ENCODE data around the gene CALML5.

Gene CALML5

DNA sequence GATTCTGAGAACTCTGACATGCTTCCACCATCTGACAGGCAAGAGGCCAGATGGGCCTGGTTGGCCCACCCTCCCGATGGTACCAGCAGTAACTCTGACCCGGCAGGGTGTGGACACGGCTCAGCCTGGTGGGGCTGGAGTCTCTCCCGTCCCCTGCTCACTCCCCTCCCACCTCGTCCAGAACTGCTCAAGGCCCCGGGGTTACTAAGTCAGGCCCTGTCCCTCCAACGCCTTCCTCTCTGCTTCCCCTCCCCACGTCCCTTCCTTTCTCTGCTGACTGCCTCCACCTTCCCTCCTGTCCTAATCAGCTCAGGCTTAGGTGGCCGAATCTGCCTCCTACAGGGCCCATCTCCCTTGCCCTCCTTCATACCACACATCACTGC, 12.5 kb downstream of the CALML5 start:
- Histone ChIP-seq H2AFZ (ENCODE audit: low read depth, low read length) (no peak overlapping the region), H3K36me3 (ENCODE audit: insufficient read depth, low read length) (no peaks in the 10 kb centered on the region), H3K4me1 (ENCODE audit: insufficient read depth, low read length) (no peaks in the 10 kb centered on the region), H3K27ac (ENCODE audit: low read length) (no peak overlapping the region), H3K4me2 (ENCODE audit: insufficient read depth, low read length) (no peak overlapping the region), H4K20me1 (ENCODE audit: insufficient read depth, low read length) (no peaks in the 10 kb centered on the region), H3K9ac (ENCODE audit: low read depth, low read length) (no peak overlapping the region), H3K79me2 (ENCODE audit: insufficient read depth, low read length) (no peaks in the 10 kb centered on the region), H3K27me3 (ENCODE audit: insufficient read depth, low read length, poor library complexity) (peaks cover 2% of the 10 kb centered on the region), H3K9me3 (ENCODE audit: insufficient read depth, low read length, severe bottlenecking) (no peaks in the 10 kb centered on the region), H3K4me3 (ENCODE audit: low read depth in 1 of 2, low read length in 2 of 2) (no peak overlapping the region)
- ATAC-seq (ENCODE audit: insufficient read depth, low read depth), result no peak
- DNase-seq, result no peak
- TF ChIP-seq, protein P1, sequence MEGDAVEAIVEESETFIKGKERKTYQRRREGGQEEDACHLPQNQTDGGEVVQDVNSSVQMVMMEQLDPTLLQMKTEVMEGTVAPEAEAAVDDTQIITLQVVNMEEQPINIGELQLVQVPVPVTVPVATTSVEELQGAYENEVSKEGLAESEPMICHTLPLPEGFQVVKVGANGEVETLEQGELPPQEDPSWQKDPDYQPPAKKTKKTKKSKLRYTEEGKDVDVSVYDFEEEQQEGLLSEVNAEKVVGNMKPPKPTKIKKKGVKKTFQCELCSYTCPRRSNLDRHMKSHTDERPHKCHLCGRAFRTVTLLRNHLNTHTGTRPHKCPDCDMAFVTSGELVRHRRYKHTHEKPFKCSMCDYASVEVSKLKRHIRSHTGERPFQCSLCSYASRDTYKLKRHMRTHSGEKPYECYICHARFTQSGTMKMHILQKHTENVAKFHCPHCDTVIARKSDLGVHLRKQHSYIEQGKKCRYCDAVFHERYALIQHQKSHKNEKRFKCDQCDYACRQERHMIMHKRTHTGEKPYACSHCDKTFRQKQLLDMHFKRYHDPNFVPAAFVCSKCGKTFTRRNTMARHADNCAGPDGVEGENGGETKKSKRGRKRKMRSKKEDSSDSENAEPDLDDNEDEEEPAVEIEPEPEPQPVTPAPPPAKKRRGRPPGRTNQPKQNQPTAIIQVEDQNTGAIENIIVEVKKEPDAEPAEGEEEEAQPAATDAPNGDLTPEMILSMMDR (IDR thresholded peaks at IDR 0.05; ENCODE audit: borderline replicate concordance, extremely low read depth, low read length, poor library complexity, severe bottlenecking), result no peak
- no peak for TF ChIP-seq EZH2 (IDR thresholded peaks at IDR 0.05; ENCODE audit: borderline replicate concordance, low read depth, low read length, severe bottlenecking)

DNA sequence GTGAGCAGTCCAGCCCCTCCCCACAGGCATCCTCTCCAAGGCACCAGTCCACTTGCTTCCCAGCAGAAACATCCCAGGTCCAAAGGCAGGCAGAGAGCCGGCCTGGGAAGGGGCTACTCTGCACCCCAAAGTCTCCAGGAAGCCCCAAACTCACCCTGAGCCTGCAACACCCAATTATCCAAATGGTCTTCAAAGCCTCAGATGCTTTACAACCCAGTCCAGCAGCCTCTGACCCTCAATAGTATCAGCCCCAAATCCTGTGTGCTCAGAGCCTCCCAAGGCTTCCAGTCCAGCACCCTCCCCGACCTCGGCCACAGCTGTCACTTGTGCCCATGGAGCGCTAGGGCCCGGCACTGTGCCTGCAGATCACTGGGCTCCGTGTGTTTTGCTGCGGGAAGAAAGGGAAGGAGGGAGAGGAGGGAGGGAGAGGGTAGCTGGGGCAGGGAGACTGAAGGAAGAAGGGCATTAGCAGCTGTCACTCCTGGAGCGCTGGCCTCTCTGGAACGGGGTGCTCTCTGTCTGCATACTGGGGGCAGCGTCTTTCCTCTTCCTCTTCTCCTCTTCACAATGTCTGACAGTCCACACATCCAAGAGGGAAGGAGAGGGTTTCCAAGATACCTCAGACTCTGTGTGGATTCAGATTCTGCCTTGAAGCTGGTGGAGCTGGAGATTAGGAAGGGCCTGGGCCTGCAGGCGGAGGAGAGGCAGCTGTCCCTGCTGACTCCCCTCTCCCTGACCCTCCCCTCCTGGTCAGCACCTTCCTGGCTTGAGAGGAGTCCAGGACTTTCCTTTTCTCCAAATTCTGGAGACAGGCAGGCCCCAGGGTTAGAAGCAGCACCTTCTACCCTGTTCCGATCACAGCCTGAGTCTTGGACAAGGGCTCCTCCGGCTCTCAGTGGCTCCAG, 13.2 kb downstream of the CALML5 start:
- TF ChIP-seq, protein P1 (IDR thresholded peaks at IDR 0.05; ENCODE audit: borderline replicate concordance, extremely low read depth, low read length, poor library complexity, severe bottlenecking), result no peak
- TF ChIP-seq EZH2 (IDR thresholded peaks at IDR 0.05; ENCODE audit: borderline replicate concordance, low read depth, low read length, severe bottlenecking), result no peak
- Histone ChIP-seq H3K79me2 (ENCODE audit: insufficient read depth, low read length) (no peaks in the 10 kb centered on the region), H3K36me3 (ENCODE audit: insufficient read depth, low read length) (no peaks in the 10 kb centered on the region), H3K4me2 (ENCODE audit: insufficient read depth, low read length) (no peak overlapping the region), H3K4me3 (ENCODE audit: low read depth in 1 of 2, low read length in 2 of 2) (no peak overlapping the region), H2AFZ (ENCODE audit: low read depth, low read length) (no peak overlapping the region), H3K27me3 (ENCODE audit: insufficient read depth, low read length, poor library complexity) (peaks cover 2% of the 10 kb centered on the region), H3K4me1 (ENCODE audit: insufficient read depth, low read length) (no peaks in the 10 kb centered on the region), H3K9ac (ENCODE audit: low read depth, low read length) (no peak overlapping the region), H3K27ac (ENCODE audit: low read length) (no peak overlapping the region), H4K20me1 (ENCODE audit: insufficient read depth, low read length) (no peaks in the 10 kb centered on the region), H3K9me3 (ENCODE audit: insufficient read depth, low read length, severe bottlenecking) (no peaks in the 10 kb centered on the region)
- ATAC-seq (ENCODE audit: insufficient read depth, low read depth) (no peak), DNase-seq (no peak)

DNA sequence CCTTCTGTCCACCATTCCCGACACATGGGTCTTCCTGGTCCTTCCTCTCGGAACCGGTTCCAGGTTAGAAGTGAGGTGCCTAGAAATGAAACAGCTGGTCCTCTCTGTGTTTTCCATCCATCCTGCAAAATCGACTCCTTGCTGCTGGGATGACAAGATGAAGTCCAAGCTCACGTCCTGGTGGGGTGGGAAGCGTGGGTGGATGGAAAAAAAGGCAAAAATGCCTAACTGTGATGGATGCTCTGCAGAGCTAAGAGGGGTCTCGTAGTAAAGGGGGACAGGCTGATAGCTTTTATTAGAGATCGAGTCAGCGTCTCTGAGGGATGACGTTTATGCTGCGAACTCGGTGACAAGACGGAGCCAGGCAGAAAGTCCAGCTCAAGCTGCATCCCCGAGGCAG, 14.1 kb downstream of the CALML5 start:
- H2AFZ ChIP-seq (ENCODE audit: low read depth, low read length), result no peak overlapping the region

More for the DNA sequence above, 14.1 kb downstream of the CALML5 start:
- Histone ChIP-seq H3K36me3 (ENCODE audit: insufficient read depth, low read length) (no peaks in the 10 kb centered on the region), H3K4me3 (ENCODE audit: low read depth in 1 of 2, low read length in 2 of 2) (no peak overlapping the region), H3K79me2 (ENCODE audit: insufficient read depth, low read length) (no peaks in the 10 kb centered on the region), H3K27me3 (ENCODE audit: insufficient read depth, low read length, poor library complexity) (peaks cover 2% of the 10 kb centered on the region), H3K9ac (ENCODE audit: low read depth, low read length) (no peak overlapping the region), H4K20me1 (ENCODE audit: insufficient read depth, low read length) (no peaks in the 10 kb centered on the region), H3K9me3 (ENCODE audit: insufficient read depth, low read length, severe bottlenecking) (no peaks in the 10 kb centered on the region), H3K27ac (ENCODE audit: low read length) (no peak overlapping the region), H3K4me2 (ENCODE audit: insufficient read depth, low read length) (no peak overlapping the region), H3K4me1 (ENCODE audit: insufficient read depth, low read length) (no peaks in the 10 kb centered on the region)
- ATAC-seq (ENCODE audit: insufficient read depth, low read depth), result no peak
- DNase-seq, result no peak
- TF ChIP-seq EZH2 (IDR thresholded peaks at IDR 0.05; ENCODE audit: borderline replicate concordance, low read depth, low read length, severe bottlenecking), result no peak
- TF ChIP-seq, protein P1 (IDR thresholded peaks at IDR 0.05; ENCODE audit: borderline replicate concordance, extremely low read depth, low read length, poor library complexity, severe bottlenecking), result no peak

Measured in DND-41 (cell line).